ENCODE measurements around the gene MIOS.

Gene MIOS

GRCh38 chr7:7536396-7537019, 30.2 kb upstream of the MIOS start:
- H3K36me3 ChIP-seq (ENCODE audit: control insufficient read depth, low read depth, low read length), result no peaks in the 10 kb centered on the region
- no peak overlapping the region for H3K27ac ChIP-seq (ENCODE audit: low read length)
- H3K27me3 ChIP-seq (ENCODE audit: control insufficient read depth, insufficient read depth, low read length), result no peaks in the 10 kb centered on the region
- no peaks in the 10 kb centered on the region for H3K4me1 ChIP-seq (ENCODE audit: control insufficient read depth, low read depth, low read length)
- no peak overlapping the region for H3K4me3 ChIP-seq (ENCODE audit: low read length)
- H3K9ac ChIP-seq (ENCODE audit: low read length), result no peak overlapping the region
- no peaks in the 10 kb centered on the region for H3K9me3 ChIP-seq (ENCODE audit: control insufficient read depth, low read depth, low read length)

DNA sequence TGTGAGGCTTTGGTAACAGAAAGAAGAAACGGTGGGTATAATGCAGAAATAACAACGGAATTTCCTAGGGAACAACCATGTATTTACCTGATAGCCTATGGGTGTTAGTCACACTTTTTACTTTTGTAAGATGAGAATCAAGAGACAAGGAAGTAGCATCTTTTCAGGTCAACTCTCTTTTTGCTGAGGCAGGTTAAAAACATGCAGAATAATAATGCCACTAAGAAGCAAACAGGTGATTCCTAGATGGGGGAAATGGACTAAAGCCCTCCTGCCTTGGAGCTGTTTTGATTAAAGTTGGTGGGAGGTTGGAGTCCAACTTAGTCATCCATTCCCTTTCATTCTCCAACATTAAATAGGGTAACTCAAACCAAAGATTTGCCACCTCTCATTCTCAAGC, 29.0 kb upstream of the MIOS start:
- Histone ChIP-seq H3K9me3 (ENCODE audit: control insufficient read depth, low read depth, low read length) (no peaks in the 10 kb centered on the region), H3K9ac (ENCODE audit: low read length) (no peak overlapping the region), H3K4me3 (ENCODE audit: low read length) (no peak overlapping the region), H3K4me1 (ENCODE audit: control insufficient read depth, low read depth, low read length) (no peaks in the 10 kb centered on the region), H3K27ac (ENCODE audit: low read length) (no peak overlapping the region), H3K36me3 (ENCODE audit: control insufficient read depth, low read depth, low read length) (no peaks in the 10 kb centered on the region), H3K27me3 (ENCODE audit: control insufficient read depth, insufficient read depth, low read length) (no peaks in the 10 kb centered on the region)

DNA sequence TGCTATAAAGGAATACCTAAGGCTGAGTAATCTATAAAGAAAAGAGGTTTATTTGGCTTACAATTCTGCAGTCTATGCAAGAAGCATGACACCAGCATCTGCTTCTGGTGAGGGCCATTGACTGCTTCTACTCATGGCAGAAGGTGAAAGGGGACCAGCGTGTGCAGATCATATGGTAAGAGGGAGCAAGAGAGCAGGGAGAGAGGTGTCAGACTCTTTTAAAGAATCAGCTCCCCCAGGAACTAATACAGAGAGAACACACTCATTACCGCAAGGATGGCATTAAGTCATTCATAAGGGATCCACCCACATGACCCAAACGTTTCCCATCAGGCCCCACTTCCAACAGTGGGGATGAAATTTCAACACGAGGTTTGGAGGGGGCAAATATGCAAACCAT, 27.5 kb upstream of the MIOS start:
- Histone ChIP-seq H3K9ac (ENCODE audit: low read length) (no peak overlapping the region), H3K4me1 (ENCODE audit: control insufficient read depth, low read depth, low read length) (no peaks in the 10 kb centered on the region), H3K36me3 (ENCODE audit: control insufficient read depth, low read depth, low read length) (no peaks in the 10 kb centered on the region), H3K9me3 (ENCODE audit: control insufficient read depth, low read depth, low read length) (no peaks in the 10 kb centered on the region), H3K27me3 (ENCODE audit: control insufficient read depth, insufficient read depth, low read length) (no peaks in the 10 kb centered on the region), H3K4me3 (ENCODE audit: low read length) (no peak overlapping the region), H3K27ac (ENCODE audit: low read length) (no peak overlapping the region)

GRCh38 chr7:7539711-7540110, 27.0 kb upstream of the MIOS start:
- H3K9me3 ChIP-seq (ENCODE audit: control insufficient read depth, low read depth, low read length), result no peaks in the 10 kb centered on the region
- H3K27me3 ChIP-seq (ENCODE audit: control insufficient read depth, insufficient read depth, low read length), result no peaks in the 10 kb centered on the region
- H3K4me3 ChIP-seq (ENCODE audit: low read length), result no peak overlapping the region
- no peaks in the 10 kb centered on the region for H3K4me1 ChIP-seq (ENCODE audit: control insufficient read depth, low read depth, low read length)
- no peaks in the 10 kb centered on the region for H3K36me3 ChIP-seq (ENCODE audit: control insufficient read depth, low read depth, low read length)
- H3K9ac ChIP-seq (ENCODE audit: low read length), result no peak overlapping the region
- H3K27ac ChIP-seq (ENCODE audit: low read length), result no peak overlapping the region

DNA sequence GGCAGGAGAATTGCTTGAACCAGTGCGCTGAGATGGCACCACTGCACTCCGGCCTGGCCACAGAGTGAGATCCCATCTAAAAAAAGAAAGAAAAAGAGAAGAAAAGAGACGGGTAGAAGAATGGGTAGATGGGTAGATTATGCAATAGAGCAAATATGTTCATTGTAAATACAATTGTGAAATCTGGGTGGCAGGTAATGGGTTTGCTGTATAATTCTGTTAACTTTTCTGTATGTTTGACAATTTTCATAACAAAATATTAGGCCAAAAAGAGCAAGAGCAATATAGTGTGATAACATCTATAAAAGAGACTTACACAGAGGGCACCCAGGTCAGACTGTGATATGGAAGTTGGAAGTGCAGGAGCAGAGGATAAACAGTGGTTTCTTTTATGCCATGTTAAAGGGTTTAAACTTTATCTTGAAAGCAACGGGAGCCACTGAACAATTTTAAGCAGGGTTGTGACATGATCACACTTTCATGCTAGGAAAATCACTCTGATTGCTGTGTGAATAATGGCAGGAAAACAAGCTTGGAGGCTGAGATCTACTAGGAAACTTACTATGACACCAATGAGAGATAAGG, 24.3 kb upstream of the MIOS start:
- H3K4me3 ChIP-seq (ENCODE audit: low read length), result no peak overlapping the region
- no peak overlapping the region for H3K27ac ChIP-seq (ENCODE audit: low read length)
- H3K36me3 ChIP-seq (ENCODE audit: control insufficient read depth, low read depth, low read length), result no peaks in the 10 kb centered on the region
- no peaks in the 10 kb centered on the region for H3K9me3 ChIP-seq (ENCODE audit: control insufficient read depth, low read depth, low read length)
- no peaks in the 10 kb centered on the region for H3K4me1 ChIP-seq (ENCODE audit: control insufficient read depth, low read depth, low read length)
- H3K27me3 ChIP-seq (ENCODE audit: control insufficient read depth, insufficient read depth, low read length), result no peaks in the 10 kb centered on the region
- no peak overlapping the region for H3K9ac ChIP-seq (ENCODE audit: low read length)

DNA sequence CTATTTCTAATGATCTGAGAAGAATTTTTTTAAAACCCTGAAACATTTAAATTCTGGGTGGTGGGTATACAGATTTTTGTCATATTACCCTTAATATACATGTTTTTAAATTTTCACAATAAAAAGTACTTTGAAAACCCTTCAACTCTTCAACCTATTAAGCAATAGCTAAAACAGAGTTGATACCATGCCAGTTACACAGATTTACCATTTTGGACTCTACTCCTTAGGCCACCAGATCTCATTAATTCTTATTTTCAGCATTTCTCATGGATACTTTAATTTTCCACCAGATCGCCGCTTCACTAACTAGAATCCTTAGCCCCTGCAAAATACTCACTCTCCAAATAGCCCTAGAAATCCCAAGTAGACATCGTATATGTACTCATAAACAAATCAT, 18.3 kb upstream of the MIOS start:
- Histone ChIP-seq H3K4me3 (ENCODE audit: low read length) (no peak overlapping the region), H3K27ac (ENCODE audit: low read length) (no peak overlapping the region), H3K4me1 (ENCODE audit: control insufficient read depth, low read depth, low read length) (no peaks in the 10 kb centered on the region), H3K27me3 (ENCODE audit: control insufficient read depth, insufficient read depth, low read length) (no peaks in the 10 kb centered on the region), H3K9me3 (ENCODE audit: control insufficient read depth, low read depth, low read length) (no peaks in the 10 kb centered on the region), H3K9ac (ENCODE audit: low read length) (no peak overlapping the region), H3K36me3 (ENCODE audit: control insufficient read depth, low read depth, low read length) (no peaks in the 10 kb centered on the region)

DNA sequence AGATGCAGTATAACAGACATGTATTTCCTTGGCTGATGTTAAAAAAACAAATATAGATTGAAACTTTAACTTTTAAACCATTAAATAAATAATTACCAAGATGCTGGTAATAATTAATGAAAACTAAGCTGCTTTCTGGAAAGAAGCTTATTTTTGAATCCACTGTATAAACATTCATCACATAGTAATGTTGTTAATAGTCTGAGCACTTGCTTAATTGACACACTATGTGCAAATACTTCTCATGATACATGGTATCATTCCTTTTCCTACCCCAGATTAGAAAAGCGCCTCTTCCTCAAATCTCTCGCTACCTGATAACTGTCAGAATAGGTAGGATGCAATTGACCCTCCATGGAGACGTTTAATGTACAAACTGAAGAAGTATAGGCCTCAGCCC, 16.0 kb upstream of the MIOS start:
- H3K27ac ChIP-seq (ENCODE audit: low read length), result no peak overlapping the region
- H3K27me3 ChIP-seq (ENCODE audit: control insufficient read depth, insufficient read depth, low read length), result no peaks in the 10 kb centered on the region
- H3K9ac ChIP-seq (ENCODE audit: low read length), result no peak overlapping the region
- H3K4me1 ChIP-seq (ENCODE audit: control insufficient read depth, low read depth, low read length), result no peaks in the 10 kb centered on the region
- no peaks in the 10 kb centered on the region for H3K36me3 ChIP-seq (ENCODE audit: control insufficient read depth, low read depth, low read length)
- H3K9me3 ChIP-seq (ENCODE audit: control insufficient read depth, low read depth, low read length), result no peaks in the 10 kb centered on the region
- no peak overlapping the region for H3K4me3 ChIP-seq (ENCODE audit: low read length)

DNA sequence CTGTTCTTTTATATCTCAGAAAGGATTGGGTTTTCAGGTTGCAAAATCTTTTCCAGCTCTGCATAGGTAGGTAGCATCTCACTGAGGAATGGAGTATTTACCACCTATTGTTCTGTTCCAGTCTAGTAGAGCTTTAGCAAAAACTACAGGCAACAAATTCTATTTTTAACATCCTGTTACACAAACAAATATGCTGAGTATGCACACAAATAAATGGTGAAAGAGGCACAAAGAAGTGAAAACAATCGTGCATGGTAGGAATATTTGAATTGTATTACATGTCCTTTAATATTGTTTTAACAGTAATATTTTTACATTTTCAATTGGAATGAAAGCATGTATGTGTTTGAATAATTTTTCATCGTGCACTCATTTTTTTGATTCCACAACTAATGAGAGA, 14.5 kb upstream of the MIOS start:
- no peaks in the 10 kb centered on the region for H3K36me3 ChIP-seq (ENCODE audit: control insufficient read depth, low read depth, low read length)
- no peak overlapping the region for H3K4me3 ChIP-seq (ENCODE audit: low read length)
- no peaks in the 10 kb centered on the region for H3K4me1 ChIP-seq (ENCODE audit: control insufficient read depth, low read depth, low read length)
- H3K9me3 ChIP-seq (ENCODE audit: control insufficient read depth, low read depth, low read length), result no peaks in the 10 kb centered on the region
- no peak overlapping the region for H3K9ac ChIP-seq (ENCODE audit: low read length)
- H3K27me3 ChIP-seq (ENCODE audit: control insufficient read depth, insufficient read depth, low read length), result no peaks in the 10 kb centered on the region
- no peak overlapping the region for H3K27ac ChIP-seq (ENCODE audit: low read length)

GRCh38 chr7:7553386-7553785, 13.3 kb upstream of the MIOS start:
- Histone ChIP-seq H3K4me1 (ENCODE audit: control insufficient read depth, low read depth, low read length) (no peaks in the 10 kb centered on the region), H3K4me3 (ENCODE audit: low read length) (no peak overlapping the region), H3K27ac (ENCODE audit: low read length) (no peak overlapping the region), H3K36me3 (ENCODE audit: control insufficient read depth, low read depth, low read length) (no peaks in the 10 kb centered on the region), H3K27me3 (ENCODE audit: control insufficient read depth, insufficient read depth, low read length) (no peaks in the 10 kb centered on the region), H3K9ac (ENCODE audit: low read length) (no peak overlapping the region), H3K9me3 (ENCODE audit: control insufficient read depth, low read depth, low read length) (no peaks in the 10 kb centered on the region)

GRCh38 chr7:7554021-7554432, 12.7 kb upstream of the MIOS start:
- H3K27me3 ChIP-seq (ENCODE audit: control insufficient read depth, insufficient read depth, low read length), result no peaks in the 10 kb centered on the region
- no peak overlapping the region for H3K27ac ChIP-seq (ENCODE audit: low read length)
- H3K9ac ChIP-seq (ENCODE audit: low read length), result no peak overlapping the region
- H3K4me3 ChIP-seq (ENCODE audit: low read length), result no peak overlapping the region
- no peaks in the 10 kb centered on the region for H3K9me3 ChIP-seq (ENCODE audit: control insufficient read depth, low read depth, low read length)
- no peaks in the 10 kb centered on the region for H3K36me3 ChIP-seq (ENCODE audit: control insufficient read depth, low read depth, low read length)
- no peaks in the 10 kb centered on the region for H3K4me1 ChIP-seq (ENCODE audit: control insufficient read depth, low read depth, low read length)

DNA sequence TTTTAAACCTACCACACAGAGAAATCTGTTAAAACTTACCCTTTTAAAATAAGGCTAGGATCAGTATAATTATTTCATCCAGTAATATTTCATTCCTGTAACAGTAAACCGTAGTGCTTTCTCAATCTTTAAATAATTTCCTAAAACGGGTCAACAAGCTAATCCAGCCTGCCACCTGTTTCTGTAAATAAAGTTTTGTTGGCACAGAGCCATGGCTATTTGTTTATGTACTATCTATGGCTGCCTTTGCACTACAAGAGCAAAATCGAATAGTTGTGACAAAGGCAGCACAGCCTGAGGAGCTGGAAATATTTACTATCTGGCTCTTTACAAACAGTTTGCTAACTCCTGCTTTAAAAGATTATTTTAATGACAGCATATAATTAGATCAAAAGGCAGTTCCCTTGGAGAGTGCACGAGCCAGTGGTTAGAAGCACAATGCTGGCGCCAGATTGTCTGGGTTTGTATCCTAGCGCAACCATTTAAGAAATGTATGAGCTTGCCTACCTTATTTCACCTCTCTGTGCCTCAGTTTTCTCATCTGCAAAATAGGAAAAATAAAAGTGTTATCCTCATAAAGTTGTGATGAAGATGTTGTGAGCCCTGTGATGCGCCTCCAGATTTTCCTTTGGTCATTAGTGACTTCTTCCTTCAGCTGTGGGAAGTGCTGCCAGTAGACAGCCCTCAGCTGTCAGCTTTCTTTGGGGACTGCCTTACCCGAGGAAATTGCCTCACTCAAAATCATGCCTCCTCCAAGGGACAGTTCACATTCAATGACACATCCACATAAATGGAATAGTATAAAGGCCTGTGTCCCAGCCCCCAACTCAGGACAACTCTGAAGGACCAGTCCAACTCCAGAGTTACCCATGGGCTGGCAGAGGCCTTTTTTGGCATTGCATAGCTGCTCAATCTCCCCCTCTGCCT, 11.8 kb upstream of the MIOS start:
- Histone ChIP-seq H3K9me3 (ENCODE audit: control insufficient read depth, low read depth, low read length) (no peaks in the 10 kb centered on the region), H3K4me3 (ENCODE audit: low read length) (no peak overlapping the region), H3K27ac (ENCODE audit: low read length) (no peak overlapping the region), H3K9ac (ENCODE audit: low read length) (no peak overlapping the region), H3K4me1 (ENCODE audit: control insufficient read depth, low read depth, low read length) (no peaks in the 10 kb centered on the region), H3K36me3 (ENCODE audit: control insufficient read depth, low read depth, low read length) (no peaks in the 10 kb centered on the region), H3K27me3 (ENCODE audit: control insufficient read depth, insufficient read depth, low read length) (no peaks in the 10 kb centered on the region)
